Measurements from ENCODE around the gene NME3.

The NME3 gene

DNA sequence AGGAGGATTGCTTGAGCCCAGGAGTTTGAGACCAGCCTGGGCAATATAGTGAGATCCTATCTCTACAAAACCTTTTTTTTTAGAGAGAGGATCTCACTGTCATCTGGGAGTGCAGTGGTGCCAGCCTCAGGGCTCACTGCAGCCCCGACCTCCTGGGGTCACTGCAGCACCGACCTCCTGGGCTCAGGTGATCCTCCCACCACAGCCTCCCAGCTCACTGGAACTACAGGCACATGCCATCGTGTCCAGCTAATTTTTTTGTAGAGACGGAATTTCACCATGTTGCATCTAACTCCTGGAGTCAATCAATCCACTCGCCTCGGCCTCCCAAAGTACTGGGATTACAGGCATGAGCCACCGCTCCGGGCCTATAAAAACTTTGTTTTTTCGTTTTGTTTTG lies 50.0 kb downstream of the NME3 start:
- DNase-seq = no peak

Data from NCI-H2029 (cell line).